Transverse colon (tissue), 4 donors: Measurements from ENCODE around the gene GPR142. TPM values are rescaled to one million over a fixed set of nuclear protein-coding genes. Genes with fewer than 3 reads are reported as not detected.

Experiments
- DNase-seq: peaks from one replicate; pipeline ENCODE4 v3.0.0-alpha.2; 2019
- H3K27ac ChIP-seq, 4 donors: fragments of 200-600 bp; sonication (generic); 2 replicates each; pipeline ENCODE4 v1.5.1; 2016 to 2018; ENCODE audit warnings: inconsistent platforms in 4 of 4
- H3K27me3 ChIP-seq: fragments of 200-600 bp; sonication (generic); 2 replicates; pipeline ENCODE4 v1.5.1; 2017; ENCODE audit warnings: inconsistent platforms
- H3K36me3 ChIP-seq, 4 donors: fragments of 200-600 bp; sonication (generic); 2 replicates each; pipeline ENCODE4 v1.5.1; 2017 to 2019; ENCODE audit warnings: inconsistent platforms in 4 of 4
- H3K4me1 ChIP-seq, 4 donors: fragments of 200-600 bp; sonication (generic); 2 replicates each; pipeline ENCODE4 v1.5.1; 2017 to 2020; ENCODE audit warnings: inconsistent platforms in 4 of 4
- H3K4me3 ChIP-seq, 4 donors: fragments of 200-600 bp; sonication (generic); 1 replicate in 1 of 4; 2 replicates in 3 of 4; pipeline versions ENCODE4 v1.5.1 to v1.6.1; 2017 to 2019; ENCODE audit warnings: inconsistent platforms in 4 of 4
- H3K9me3 ChIP-seq, 2 donors: fragments of 200-600 bp; sonication (generic); 2 replicates each; pipeline ENCODE4 v1.5.1; 2017 to 2019; ENCODE audit warnings: inconsistent platforms in 2 of 2
- CTCF ChIP-seq, 5 experiments: fragments of 200-600 bp in 3 of 5; fragments of 450-650 bp in 2 of 5; sonication (generic) in 3 of 5; IDR thresholded peaks; 1 replicate in 2 of 5; 2 replicates in 3 of 5; pipeline ENCODE4 v1.5.1; 2016 to 2017; ENCODE audit warnings: antibody characterized with exemption in 5 of 5, inconsistent platforms in 3 of 5, mild to moderate bottlenecking in 2 of 5, moderate library complexity in 1 of 5
- EP300 ChIP-seq: sonication (generic); formaldehyde crosslinking; IDR thresholded peaks from one replicate; pipeline ENCODE4 v1.6.1; 2017; ENCODE audit warnings: antibody characterized with exemption, low read depth
- POLR2A ChIP-seq: fragments of 450-650 bp; IDR thresholded peaks from one replicate; pipeline ENCODE4 v1.6.1; 2016; ENCODE audit warnings: antibody characterized with exemption, mild to moderate bottlenecking, moderate library complexity
- POLR2AphosphoS5 ChIP-seq, 3 donors: sonication (generic); formaldehyde crosslinking; IDR thresholded peaks; one replicate each; pipeline ENCODE4 v1.6.1; 2016; ENCODE audit warnings: antibody characterized with exemption in 3 of 3
- WGBS, 2 donors: methylation state at CpG; one replicate each; pipeline ENCODE4 v1.1.5; 2018; ENCODE audit warnings: low coverage in 1 of 2; 5-methylcytosine and 5-hydroxymethylcytosine counted together
- in situ Hi-C, 4 donors: fragments of 200-750 bp; cut with MboI; loops; one replicate each; pipeline versions ENCODE4 v1.15.0 to v1.15.1; 2017; ENCODE audit warnings: low sequenced_read_pairs in 3 of 4, low pct_ligation_motif_present in 1 of 4, low pct_unique_long_range_greater_than_20kb in 1 of 4
- intact Hi-C: fragments of 100-400 bp; cut with DNase I; formaldehyde crosslinking; loops from one replicate; pipeline ENCODE4 v1.15.1; 2023; ENCODE audit warnings: low total_unique reads
- total RNA-seq, 4 donors: library from RNA; depleted of rRNA; stranded (reverse); fragments of >200 nt; gene quantifications; one replicate each; pipeline ENCODE4 v1.1.0, GENCODE V29; 2016

GPR142 gene
- under 1 TPM in 1 of 4 donors, not detected in 3; 0.48 TPM for total RNA-seq

- 60 to 78% methylated on average over 2 to 5 of the region's 5 CpGs for WGBS, 2 donors
- no peak for DNase-seq
- in situ Hi-C loops = loop anchor here in 3 of 4 donors (10.0 to 25.0 kb wide), 2 partner anchors 62 to 155 kb away; partner anchors contain the start of genes RPL38 (in 2 of the 3) and TTYH2 (in 2 of the 3)
- intact Hi-C loops = loop anchor here (10.0 kb wide), 1 partner anchor 162 kb away; the partner anchor contains the start of gene RPL38
- peaks cover 3 to 13% (median 10%) of the 10 kb centered on the region in 4 donors for H3K4me1 ChIP-seq
- TF ChIP-seq CTCF (IDR thresholded peaks at IDR 0.05) (no peak), EP300 (no peak)
- peaks cover 7% of the 10 kb centered on the region for H3K27me3 ChIP-seq
- H3K4me3 ChIP-seq = no peak within 1 kb of the TSS
- no peaks in the 10 kb centered on the region for H3K9me3 ChIP-seq
- H3K27ac ChIP-seq = no peak within 1 kb of the TSS
- H3K36me3 ChIP-seq = no peaks in the 10 kb centered on the region
Measured at GRCh38 chr17:74367206-74367605, at the start of gene GPR142. TSS of gene GPR142 (plus strand) at chr17:74367506. CDS start at chr17:74369541, 2,035 bp downstream.

GRCh38 chr17:74318391-74318790 is 48.9 kb upstream of the GPR142 start:
- H3K27ac ChIP-seq = no peak overlapping the region
- H3K36me3 ChIP-seq = no peaks in the 10 kb centered on the region
- H3K4me1 ChIP-seq = no peaks in the 10 kb centered on the region
- no peak for TF ChIP-seq POLR2AphosphoS5 (IDR thresholded peaks at IDR 0.05)
- no peak for TF ChIP-seq EP300
- TF ChIP-seq POLR2A = no peak
- no peak for TF ChIP-seq CTCF (IDR thresholded peaks at IDR 0.05)
- H3K9me3 ChIP-seq = no peaks in the 10 kb centered on the region
- H3K4me3 ChIP-seq = no peak overlapping the region
- WGBS, 2 donors = 73 to 83% methylated on average over 6 to 10 of the region's 10 CpGs
- in situ Hi-C loops = no loop called here
- intact Hi-C loops = no loop called here
- no peaks in the 10 kb centered on the region for H3K27me3 ChIP-seq
- DNase-seq = no peak

GRCh38 chr17:74324521-74324920 is 42.8 kb upstream of the GPR142 start:
- TF ChIP-seq EP300 = no peak
- TF ChIP-seq CTCF (IDR thresholded peaks at IDR 0.05) = no peak
- TF ChIP-seq POLR2AphosphoS5 (IDR thresholded peaks at IDR 0.05) = no peak
- TF ChIP-seq POLR2A = no peak
- Histone ChIP-seq H3K4me3 (no peak overlapping the region), H3K27me3 (peaks cover 38% of the 10 kb centered on the region), H3K4me1 (peaks cover 0 to 21% (median 13%) of the 10 kb centered on the region in 4 donors), H3K36me3 (no peaks in the 10 kb centered on the region), H3K9me3 (no peaks in the 10 kb centered on the region), H3K27ac (no peak overlapping the region)
- in situ Hi-C loops = no loop called here
- no peak for DNase-seq
- intact Hi-C loops = no loop called here
- WGBS, 2 donors = 74 to 78% methylated on average over 3 to 6 of the region's 6 CpGs

GRCh38 chr17:74325376-74325742 is 41.9 kb upstream of the GPR142 start:
- Histone ChIP-seq H3K27me3 (peaks cover 38% of the 10 kb centered on the region), H3K36me3 (no peaks in the 10 kb centered on the region), H3K4me1 (peaks cover 0 to 21% (median 13%) of the 10 kb centered on the region in 4 donors), H3K4me3 (peak overlapping the region in 1 of 4 donors; percentile 44), H3K9me3 (no peaks in the 10 kb centered on the region), H3K27ac (peak overlapping the region in 1 of 4 donors; percentile 17)
- intact Hi-C loops (no loop called here), in situ Hi-C loops (no loop called here)
- WGBS, 2 donors = 41% methylated on average over 11 of the region's 11 CpGs; no CpG with 5 or more reads in 1 of the 2 donors
- no peak for DNase-seq
- no peak for TF ChIP-seq EP300
- no peak for TF ChIP-seq CTCF (IDR thresholded peaks at IDR 0.05)
- TF ChIP-seq POLR2AphosphoS5 (IDR thresholded peaks at IDR 0.05) = no peak
- TF ChIP-seq POLR2A = no peak
